Prostate gland (tissue), 2 donors: ENCODE results near the gene KCNC1. TPM values are rescaled to one million over a fixed set of nuclear protein-coding genes. Genes with fewer than 3 reads are reported as not detected.

ENCODE experiments used
- DNase-seq: peaks from one replicate; pipeline ENCODE4 v3.0.0-alpha.2; 2019; ENCODE audit warnings: low spot score
- H3K27ac ChIP-seq, 2 donors: fragments of 200-600 bp; sonication (generic); 2 replicates each; pipeline ENCODE4 v1.5.1; 2017 to 2019
- H3K27me3 ChIP-seq: fragments of 200-600 bp; sonication (generic); replicated peaks from 2 replicates; pipeline ENCODE4 v1.5.1; 2019; ENCODE audit not compliant: insufficient read depth
- H3K36me3 ChIP-seq, 2 donors: fragments of 200-600 bp; sonication (generic); 1 replicate in 1 of 2; 2 replicates in 1 of 2; pipeline versions ENCODE4 v1.5.1 to v1.8.1; 2017 to 2019
- H3K4me1 ChIP-seq: fragments of 200-600 bp; sonication (generic); replicated peaks from 2 replicates; pipeline ENCODE4 v1.5.1; 2019
- H3K4me3 ChIP-seq, 2 donors: fragments of 200-600 bp; sonication (generic); 2 replicates each; pipeline ENCODE4 v1.5.1; 2017 to 2019
- H3K9me3 ChIP-seq: fragments of 200-600 bp; sonication (generic); 2 replicates; pipeline ENCODE4 v1.5.1; 2017
- CTCF ChIP-seq, 4 experiments: fragments of 200-600 bp in 2 of 4; fragments of 450-650 bp in 2 of 4; sonication (generic) in 2 of 4; IDR thresholded peaks; 1 replicate in 3 of 4; 2 replicates in 1 of 4; pipeline ENCODE4 v1.5.1; 2016 to 2019; ENCODE audit warnings: antibody characterized with exemption in 4 of 4, mild to moderate bottlenecking in 2 of 4, moderate library complexity in 2 of 4
- POLR2A ChIP-seq: fragments of 450-650 bp; IDR thresholded peaks from one replicate; pipeline ENCODE4 v1.6.1; 2016; ENCODE audit warnings: antibody characterized with exemption, mild to moderate bottlenecking
- POLR2AphosphoS5 ChIP-seq: sonication (generic); formaldehyde crosslinking; IDR thresholded peaks from one replicate; pipeline ENCODE4 v1.6.1; 2017; ENCODE audit warnings: antibody characterized with exemption
- WGBS: methylation state at CpG from one replicate; pipeline ENCODE4 v1.1.5; 2018; 5-methylcytosine and 5-hydroxymethylcytosine counted together
- intact Hi-C: fragments of 100-400 bp; cut with DNase I; formaldehyde crosslinking; loops from one replicate; pipeline ENCODE4 v1.14.2; 2022
- total RNA-seq, 2 donors: library from RNA; depleted of rRNA; stranded (reverse); fragments of >200 nt; gene quantifications; one replicate each; pipeline ENCODE4 v1.1.0, GENCODE V29; 2016

The KCNC1 gene
- total RNA-seq, 2 donors from 2014 or later, result 3.0 TPM; not detected in 1

- DNase-seq, result no peak
- Histone ChIP-seq H3K9me3 (no peaks in the 10 kb centered on the region), H3K27me3 (no peaks in the 10 kb centered on the region), H3K4me1 (no peaks in the 10 kb centered on the region), H3K36me3 (no peaks in the 10 kb centered on the region), H3K4me3 (no peak overlapping the region), H3K27ac (no peak overlapping the region)
- intact Hi-C loops, result no loop called here
- TF ChIP-seq CTCF (IDR thresholded peaks at IDR 0.05) (no peak), POLR2AphosphoS5 (no peak)
- WGBS, result 89% methylated on average over 15 of the region's 16 CpGs
These were observed 42.6 kb downstream of the KCNC1 start for GRCh38 chr11:17777086-17777737.

- Histone ChIP-seq H3K9me3 (no peaks in the 10 kb centered on the region), H3K4me1 (no peaks in the 10 kb centered on the region), H3K36me3 (no peaks in the 10 kb centered on the region), H3K27me3 (no peaks in the 10 kb centered on the region), H3K4me3 (no peak overlapping the region), H3K27ac (no peak overlapping the region)
- no peak for TF ChIP-seq POLR2A
- no peak for TF ChIP-seq CTCF (IDR thresholded peaks at IDR 0.05)
- no peak for TF ChIP-seq POLR2AphosphoS5
- WGBS, result 89% methylated on average over 13 of the region's 13 CpGs
- DNase-seq, result no peak
- intact Hi-C loops, result no loop called here
These were observed 43.1 kb downstream of the KCNC1 start for GRCh38 chr11:17777738-17778091.

GRCh38 chr11:17778352-17778751 lies 43.8 kb downstream of the KCNC1 start:
- Histone ChIP-seq H3K4me3 (no peak overlapping the region), H3K9me3 (no peaks in the 10 kb centered on the region), H3K27me3 (no peaks in the 10 kb centered on the region), H3K36me3 (no peaks in the 10 kb centered on the region), H3K27ac (no peak overlapping the region), H3K4me1 (no peaks in the 10 kb centered on the region)
- TF ChIP-seq POLR2AphosphoS5 (no peak), CTCF (IDR thresholded peaks at IDR 0.05) (no peak), POLR2A (no peak)
- intact Hi-C loops, result no loop called here
- no peak for DNase-seq
- WGBS, result 94% methylated on average over 5 of the region's 5 CpGs

- H3K36me3 ChIP-seq, result no peaks in the 10 kb centered on the region
- H3K27me3 ChIP-seq, result no peaks in the 10 kb centered on the region
- WGBS, result 92% methylated on average over 40 of the region's 40 CpGs
- H3K4me3 ChIP-seq, result no peak overlapping the region
- H3K27ac ChIP-seq, result no peak overlapping the region
- no peaks in the 10 kb centered on the region for H3K9me3 ChIP-seq
- TF ChIP-seq CTCF (IDR thresholded peaks at IDR 0.05), result no peak
- no peak for TF ChIP-seq POLR2A
- no peak for TF ChIP-seq POLR2AphosphoS5
- DNase-seq, result no peak
- intact Hi-C loops, result no loop called here
- no peaks in the 10 kb centered on the region for H3K4me1 ChIP-seq
These were observed 44.6 kb downstream of the KCNC1 start for GRCh38 chr11:17778956-17779860.
